Endometrium (tissue), 2 donors: ENCODE results near the gene EIF5A.

Experiments used
- FAIRE-seq: peaks from 2 replicates; lab custom pipeline; 2012; peaks lifted over from hg19 to GRCh38; lab: Jason Lieb, UNC
- donor health status: control.
- donor health status: control.

The EIF5A gene

GRCh38 chr17:7285679-7286078, 21.7 kb upstream of the EIF5A start:
- FAIRE-seq = no peak

- no peak for FAIRE-seq
Measured at GRCh38 chr17:7289256-7290032, 18.0 kb upstream of the EIF5A start.

- no peak for FAIRE-seq
Measured at GRCh38 chr17:7290166-7290565, 17.3 kb upstream of the EIF5A start.

- no peak for FAIRE-seq
Measured at GRCh38 chr17:7290685-7291084, 16.7 kb upstream of the EIF5A start.

- FAIRE-seq = no peak
Measured at GRCh38 chr17:7292194-7292593, 15.2 kb upstream of the EIF5A start.

GRCh38 chr17:7292729-7293128, 14.7 kb upstream of the EIF5A start:
- no peak for FAIRE-seq

GRCh38 chr17:7293159-7293558, 14.3 kb upstream of the EIF5A start:
- no peak for FAIRE-seq

GRCh38 chr17:7293816-7294613, 13.4 kb upstream of the EIF5A start:
- FAIRE-seq = no peak

- no peak for FAIRE-seq
Measured at GRCh38 chr17:7294614-7295153, 12.7 kb upstream of the EIF5A start, which contains the start of gene YBX2. TSS of gene YBX2 (minus strand) at chr17:7294639. CDS start at chr17:7294500, 139 bp downstream.

GRCh38 chr17:7295230-7296180, 11.9 kb upstream of the EIF5A start:
- no peak for FAIRE-seq

- FAIRE-seq = no peak
Measured at GRCh38 chr17:7296189-7296861, 11.1 kb upstream of the EIF5A start.

GRCh38 chr17:7304179-7304578, 3.2 kb upstream of the EIF5A start:
- no peak for FAIRE-seq

- no peak for FAIRE-seq
Measured at GRCh38 chr17:7307686-7308624, 527 bp downstream of the EIF5A start.

GRCh38 chr17:7308625-7309433, 1.4 kb downstream of the EIF5A start:
- FAIRE-seq = peak; percentile 60

- FAIRE-seq = no peak
Measured at GRCh38 chr17:7309628-7310027, 2.2 kb downstream of the EIF5A start.

- no peak for FAIRE-seq
Measured at GRCh38 chr17:7311110-7311705, 3.8 kb downstream of the EIF5A start.

GRCh38 chr17:7312432-7313087, 5.1 kb downstream of the EIF5A start:
- FAIRE-seq = no peak
